ENCODE measurements around the gene DLEU7.

Gene DLEU7

GRCh38 chr13:50866817-50867636 is 23.5 kb upstream of the DLEU7 start:
- H3K4me3 ChIP-seq (replicated peaks; ENCODE audit: low read depth, low read length) = no peak overlapping the region
- TF ChIP-seq CTCF (IDR thresholded peaks at IDR 0.05; ENCODE audit: low read length, missing control alignments) = no peak
- no peak for DNase-seq (ENCODE audit: low read depth)

- no peak overlapping the region for H3K4me3 ChIP-seq (replicated peaks; ENCODE audit: low read depth, low read length)
- no peak for DNase-seq (ENCODE audit: low read depth)
- TF ChIP-seq CTCF (IDR thresholded peaks at IDR 0.05; ENCODE audit: low read length, missing control alignments) = no peak
Measured at GRCh38 chr13:50864492-50864891, 21.0 kb upstream of the DLEU7 start.

- no peak for DNase-seq (ENCODE audit: low read depth)
- no peak for TF ChIP-seq CTCF (IDR thresholded peaks at IDR 0.05; ENCODE audit: low read length, missing control alignments)
- H3K4me3 ChIP-seq (replicated peaks; ENCODE audit: low read depth, low read length) = no peak overlapping the region
Measured at GRCh38 chr13:50855681-50856080, 12.2 kb upstream of the DLEU7 start.

- H3K4me3 ChIP-seq (replicated peaks; ENCODE audit: low read depth, low read length) = no peak overlapping the region
- DNase-seq (ENCODE audit: low read depth) = no peak
- no peak for TF ChIP-seq CTCF (IDR thresholded peaks at IDR 0.05; ENCODE audit: low read length, missing control alignments)
Measured at GRCh38 chr13:50850445-50850844, 7.0 kb upstream of the DLEU7 start.

GRCh38 chr13:50847501-50847900 is 4.0 kb upstream of the DLEU7 start:
- no peak for TF ChIP-seq CTCF (IDR thresholded peaks at IDR 0.05; ENCODE audit: low read length, missing control alignments)
- DNase-seq (ENCODE audit: low read depth) = no peak
- no peak overlapping the region for H3K4me3 ChIP-seq (replicated peaks; ENCODE audit: low read depth, low read length)

- no peak for TF ChIP-seq CTCF (IDR thresholded peaks at IDR 0.05; ENCODE audit: low read length, missing control alignments)
- no peak for DNase-seq (ENCODE audit: low read depth)
- H3K4me3 ChIP-seq (replicated peaks; ENCODE audit: low read depth, low read length) = no peak overlapping the region
Measured at GRCh38 chr13:50846861-50847475, 3.5 kb upstream of the DLEU7 start.
